T-cell (primary cell): Measurements from ENCODE around the gene TXK. TPM values are rescaled to one million over a fixed set of nuclear protein-coding genes. Genes with fewer than 3 reads are reported as not detected.

Source experiments
- ATAC-seq, 4 experiments: fragments of 200-7000 bp in 3 of 4; fragments of 150-1000 bp in 1 of 4; cut with Tn5 transposase; replicated peaks in 1 of 4; 1 replicate in 3 of 4; 2 replicates in 1 of 4; pipeline ENCODE4 v1.10.0; 2021; ENCODE audit warnings: moderate library complexity in 3 of 4, mild to moderate bottlenecking in 2 of 4, moderate number of reproducible peaks in 1 of 4
- CTCF ChIA-PET, 2 donors: fragments of 300-600 bp; sonication (Branson Sonifier 250); formaldehyde crosslinking; loops; one replicate each; lab custom pipeline; 2022; ENCODE audit warnings: antibody characterized with exemption in 2 of 2; lab: Charles Lee
- POLR2A ChIA-PET, 2 donors: fragments of 300-600 bp; sonication (Branson Sonifier 250); formaldehyde crosslinking; loops; one replicate each; lab custom pipeline; 2022; ENCODE audit warnings: antibody characterized with exemption in 2 of 2; lab: Charles Lee
- DNase-seq, 35 experiments: peaks; one replicate each; pipeline versions ENCODE4 v3.0.0 to v3.0.0-alpha.2; 2013 to 2023
- H3K27ac ChIP-seq: one replicate; pipeline ENCODE4 v1.5.1; 2013; ENCODE audit warnings: low read length
- H3K27me3 ChIP-seq, 2 experiments: replicated peaks in 1 of 2; 1 replicate in 1 of 2; 2 replicates in 1 of 2; pipeline versions ENCODE4 v1.6.1 to v1.7.0; 2013; ENCODE audit warnings: low read length in 1 of 2, mixed read lengths in 1 of 2; ENCODE audit not compliant: control insufficient read depth in 2 of 2, insufficient read depth in 2 of 2; ENCODE audit errors: extremely low read depth in 1 of 2
- H3K36me3 ChIP-seq, 2 donors: 1 replicate in 1 of 2; 2 replicates in 1 of 2; pipeline versions ENCODE4 v1.6.1 to v1.7.0; 2013; ENCODE audit warnings: low read length in 1 of 2; ENCODE audit not compliant: control insufficient read depth in 2 of 2, insufficient read depth in 1 of 2; ENCODE audit errors: extremely low read depth in 1 of 2
- H3K4me1 ChIP-seq, 2 experiments: 1 replicate in 1 of 2; 2 replicates in 1 of 2; pipeline versions ENCODE4 v1.6.1 to v1.7.0; 2013; ENCODE audit warnings: low read length in 2 of 2, mixed read lengths in 1 of 2; ENCODE audit not compliant: insufficient read depth in 2 of 2, control insufficient read depth in 1 of 2; ENCODE audit errors: extremely low read depth in 1 of 2
- H3K4me3 ChIP-seq, 2 donors: 1 replicate in 1 of 2; 2 replicates in 1 of 2; pipeline versions ENCODE4 v1.5.1 to v1.7.0; 2013; ENCODE audit warnings: mild to moderate bottlenecking in 2 of 2, low read length in 1 of 2, moderate library complexity in 1 of 2; ENCODE audit not compliant: control insufficient read depth in 1 of 2; ENCODE audit errors: extremely low read depth in 1 of 2
- H3K9me3 ChIP-seq: 2 replicates; pipeline ENCODE4 v1.7.0; 2013
- H3K27ac Mint-ChIP-seq, 2 donors: one replicate each; pipeline ENCODE4 v1.8.0; 2020 to 2021; ENCODE audit warnings: mild to moderate bottlenecking in 2 of 2, mixed read lengths in 2 of 2
- H3K27me3 Mint-ChIP-seq, 2 donors: one replicate each; pipeline ENCODE4 v1.8.0; 2021 to 2022; ENCODE audit warnings: mixed read lengths in 2 of 2
- H3K36me3 Mint-ChIP-seq: one replicate; pipeline ENCODE4 v1.8.0; 2021; ENCODE audit warnings: mixed read lengths
- H3K4me1 Mint-ChIP-seq, 3 donors: one replicate each; pipeline ENCODE4 v1.8.0; 2020 to 2022; ENCODE audit warnings: mixed read lengths in 3 of 3, mild to moderate bottlenecking in 1 of 3
- H3K4me3 Mint-ChIP-seq, 3 donors: one replicate each; pipeline ENCODE4 v1.8.0; 2020 to 2022; ENCODE audit warnings: mild to moderate bottlenecking in 3 of 3, mixed read lengths in 3 of 3, moderate library complexity in 3 of 3
- H3K9me3 Mint-ChIP-seq, 3 donors: one replicate each; pipeline ENCODE4 v1.8.0; 2020 to 2022; ENCODE audit warnings: mixed read lengths in 3 of 3
- WGBS: methylation state at CpG from one replicate; pipeline ENCODE4 v1.1.5; 2013; ENCODE audit warnings: missing lambda C conversion rate; ENCODE audit not compliant: insufficient coverage; 5-methylcytosine and 5-hydroxymethylcytosine counted together
- total RNA-seq, 35 experiments: library from RNA in 6 of 35; stranded (reverse) in 6 of 35; fragments of 120-200 nt in 1 of 35; gene quantifications; one replicate each; pipeline versions ENCODE4 v1.2.1 to v1.2.4 and lab custom pipeline; 2013 to 2026

TXK gene
- total RNA-seq, 5 donors from 2014 or later (not counting 1 experiment from before 2014, with no cell fraction given) = 55.3 to 161 (median 77.9) TPM

GRCh38 chr4:48109413-48110263 lies 24.4 kb downstream of the TXK start:
- ChIA-PET POLR2A (interaction anchor here in 1 of 2 donors (0.5 kb wide), 2 partner anchors 18 to 252 kb away, joined by 3 to 6 read pairs; no protein-coding TSS in a partner anchor), CTCF (interaction anchor here (0.6 to 1.9 kb wide), 19 partner anchors 9 to 674 kb away, joined by 3 to 24 read pairs (median 4); no protein-coding TSS in a partner anchor)
- H3K36me3 ChIP-seq = peaks cover 3 to 42% of the 10 kb centered on the region in 2 donors
- H3K27me3 ChIP-seq = no peaks in the 10 kb centered on the region
- no peak overlapping the region for H3K4me3 ChIP-seq
- WGBS = 89% methylated on average over 1 of the region's 5 CpGs
- H3K27ac ChIP-seq = no peak overlapping the region
- Mint-ChIP-seq H3K4me3 (no peak overlapping the region), H3K36me3 (peaks cover 31% of the 10 kb centered on the region), H3K4me1 (peaks cover 45 to 61% (median 47%) of the 10 kb centered on the region in 3 donors), H3K27ac (peak overlapping the region; percentile 3 to 6), H3K9me3 (no peaks in the 10 kb centered on the region), H3K27me3 (no peaks in the 10 kb centered on the region)
- DNase-seq (peak in 8 of 35 experiments; percentile 16 to 73 (median 24)), ATAC-seq (peak; percentile 73 to 82 (median 80))
- H3K9me3 ChIP-seq = no peaks in the 10 kb centered on the region
- H3K4me1 ChIP-seq = peaks cover 4 to 9% of the 10 kb centered on the region in 2 experiments

DNA sequence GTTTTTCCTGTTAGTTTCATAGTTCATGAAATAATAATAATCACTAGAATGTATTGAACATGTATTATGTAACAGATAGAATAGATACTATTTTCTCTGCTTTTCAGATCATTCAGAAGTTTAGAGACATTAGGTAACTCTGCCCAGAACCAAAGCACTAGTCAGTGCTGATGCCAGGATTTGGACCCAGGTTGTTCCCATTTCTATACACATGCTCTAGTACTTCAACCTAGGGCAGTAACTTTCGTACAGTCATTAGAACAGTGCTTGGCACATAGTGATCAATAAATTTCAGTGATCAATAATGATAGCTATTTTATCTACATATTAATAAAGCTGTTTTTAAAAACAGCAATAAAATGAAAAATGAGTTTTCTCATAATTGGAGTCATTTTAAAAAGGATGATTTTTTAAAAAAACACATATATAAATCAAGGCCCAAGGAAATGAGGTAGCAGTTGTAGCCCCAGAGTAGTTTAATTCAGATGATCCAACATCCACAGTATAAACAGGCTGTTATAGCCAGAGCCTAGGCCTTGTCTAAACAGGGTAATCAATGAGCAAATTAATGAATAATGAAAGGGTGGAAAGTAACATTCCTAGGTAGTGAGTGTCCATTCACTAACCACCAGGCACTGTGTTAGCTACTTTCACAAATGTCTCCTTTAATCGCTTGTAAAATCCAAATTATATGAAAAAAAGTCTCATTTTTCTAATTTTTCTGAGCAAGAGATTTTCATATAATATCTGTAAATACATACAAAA lies 25.6 kb downstream of the TXK start:
- H3K27me3 ChIP-seq = no peaks in the 10 kb centered on the region
- no peaks in the 10 kb centered on the region for H3K9me3 ChIP-seq
- Mint-ChIP-seq H3K27me3 (no peaks in the 10 kb centered on the region), H3K4me3 (no peak overlapping the region), H3K36me3 (peaks cover 36% of the 10 kb centered on the region), H3K4me1 (peaks cover 38 to 53% (median 40%) of the 10 kb centered on the region in 3 donors), H3K9me3 (no peaks in the 10 kb centered on the region), H3K27ac (no peak overlapping the region)
- peaks cover 0 to 3% of the 10 kb centered on the region in 2 experiments for H3K4me1 ChIP-seq
- ChIA-PET POLR2A (interaction anchor here in 1 of 2 donors (0.6 kb wide), 1 partner anchor 97 kb away, joined by 5 read pairs; no protein-coding TSS in a partner anchor), CTCF (interaction anchor here (0.7 to 1.9 kb wide), 17 partner anchors 10 to 404 kb away, joined by 3 to 24 read pairs (median 4); no protein-coding TSS in a partner anchor)
- no peak overlapping the region for H3K4me3 ChIP-seq
- ATAC-seq = no peak
- no peak overlapping the region for H3K27ac ChIP-seq
- DNase-seq = no peak
- WGBS = no CpG with 5 or more reads among the region's 2 CpGs
- H3K36me3 ChIP-seq = peaks cover 3 to 40% of the 10 kb centered on the region in 2 donors

GRCh38 chr4:48105230-48105629 lies 28.8 kb downstream of the TXK start:
- H3K9me3 ChIP-seq = no peaks in the 10 kb centered on the region
- Mint-ChIP-seq H3K27me3 (no peaks in the 10 kb centered on the region), H3K36me3 (peaks cover 34% of the 10 kb centered on the region), H3K4me1 (peaks cover 34 to 43% (median 35%) of the 10 kb centered on the region in 3 donors), H3K9me3 (no peaks in the 10 kb centered on the region), H3K27ac (peak overlapping the region; percentile 16 to 55), H3K4me3 (no peak overlapping the region)
- no peak overlapping the region for H3K4me3 ChIP-seq
- ChIA-PET CTCF (interaction anchor here in 1 of 2 donors (1.0 kb wide), 1 partner anchor 511 kb away, joined by 3 read pairs; no protein-coding TSS in a partner anchor), POLR2A (no interaction called here)
- no peak for ATAC-seq
- no peak overlapping the region for H3K27ac ChIP-seq
- WGBS = no CpG with 5 or more reads among the region's 1 CpG
- peaks cover 2 to 3% of the 10 kb centered on the region in 2 experiments for H3K4me1 ChIP-seq
- peaks cover 3 to 37% of the 10 kb centered on the region in 2 donors for H3K36me3 ChIP-seq
- DNase-seq = no peak
- H3K27me3 ChIP-seq = no peaks in the 10 kb centered on the region

DNA sequence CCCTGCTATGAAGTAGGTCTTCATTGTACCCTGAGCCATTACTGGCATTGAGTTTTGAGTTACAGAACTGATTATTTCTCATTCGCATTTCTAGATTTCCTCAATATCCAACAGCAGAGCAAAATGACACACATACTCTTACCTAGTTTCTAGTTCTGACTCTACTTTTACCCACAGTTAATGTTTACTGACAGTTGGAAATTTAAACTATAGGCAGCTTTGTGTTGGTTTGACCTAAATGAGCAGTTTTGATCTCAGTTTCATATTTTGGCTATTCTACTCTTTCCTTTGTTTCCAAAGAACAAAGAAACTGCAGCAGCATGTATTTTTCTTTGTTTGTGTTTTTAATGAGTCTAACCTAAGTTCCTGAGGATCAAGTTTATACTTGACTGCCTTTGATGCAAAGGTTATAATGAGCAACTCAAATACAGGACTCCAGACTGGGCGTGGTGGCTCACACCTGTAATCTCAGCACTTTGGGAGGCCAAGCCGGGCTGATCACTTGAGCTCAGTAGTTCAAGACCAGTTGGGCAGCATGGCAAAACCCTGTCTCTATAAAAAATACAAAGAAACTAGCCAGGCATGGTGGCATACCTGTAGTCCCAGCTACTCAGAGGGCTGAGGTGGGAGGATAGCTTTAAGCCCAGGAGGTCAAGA lies 30.4 kb downstream of the TXK start:
- DNase-seq (no peak), ATAC-seq (no peak)
- H3K4me1 Mint-ChIP-seq = peaks cover 31 to 36% (median 34%) of the 10 kb centered on the region in 3 donors
- H3K27me3 ChIP-seq = no peaks in the 10 kb centered on the region
- no peaks in the 10 kb centered on the region for H3K27me3 Mint-ChIP-seq
- no peaks in the 10 kb centered on the region for H3K9me3 ChIP-seq
- H3K4me1 ChIP-seq = peaks cover 2 to 3% of the 10 kb centered on the region in 2 experiments
- 75% methylated on average over 1 of the region's 3 CpGs for WGBS
- no peak overlapping the region for H3K4me3 Mint-ChIP-seq
- H3K4me3 ChIP-seq = no peak overlapping the region
- ChIA-PET POLR2A (interaction anchor here in 1 of 2 donors (0.6 kb wide), 1 partner anchor 153 kb away, joined by 3 read pairs; no protein-coding TSS in a partner anchor), CTCF (no interaction called here)
- no peak overlapping the region for H3K27ac ChIP-seq
- peak overlapping the region; percentile 41 to 45 for H3K27ac Mint-ChIP-seq
- peaks cover 26% of the 10 kb centered on the region for H3K36me3 Mint-ChIP-seq
- H3K9me3 Mint-ChIP-seq = no peaks in the 10 kb centered on the region
- peaks cover 3 to 30% of the 10 kb centered on the region in 2 donors for H3K36me3 ChIP-seq

- no peaks in the 10 kb centered on the region for H3K9me3 Mint-ChIP-seq
- H3K36me3 Mint-ChIP-seq = peaks cover 27% of the 10 kb centered on the region
- H3K4me3 Mint-ChIP-seq = no peak overlapping the region
- Histone ChIP-seq H3K4me3 (no peak overlapping the region), H3K27ac (no peak overlapping the region), H3K27me3 (no peaks in the 10 kb centered on the region), H3K36me3 (peaks cover 3 to 35% of the 10 kb centered on the region in 2 donors), H3K9me3 (no peaks in the 10 kb centered on the region), H3K4me1 (peaks cover 2 to 3% of the 10 kb centered on the region in 2 experiments)
- no peaks in the 10 kb centered on the region for H3K27me3 Mint-ChIP-seq
- WGBS = no CpG with 5 or more reads among the region's 3 CpGs
- ATAC-seq (no peak), DNase-seq (no peak)
- ChIA-PET CTCF (interaction anchor here in 1 of 2 donors (1.0 kb wide), 1 partner anchor 98 kb away, joined by 8 read pairs; no protein-coding TSS in a partner anchor), POLR2A (no interaction called here)
- H3K4me1 Mint-ChIP-seq = peaks cover 30 to 36% (median 32%) of the 10 kb centered on the region in 3 donors
- peak overlapping the region in 1 of 2 donors; percentile 59 for H3K27ac Mint-ChIP-seq
These were observed 31.7 kb downstream of the TXK start for GRCh38 chr4:48102303-48102702.
